Raji (cell line): ENCODE measurements around the gene ZFX.

Source experiments
- POLR2A ChIP-seq: IDR thresholded peaks from 2 replicates; pipeline ENCODE4 v1.6.1; 2011; ENCODE audit warnings: low read depth, low read length, control low read depth; ENCODE audit not compliant: insufficient read depth

ZFX gene

GRCh38 chrX:24242649-24243175, 93.2 kb downstream of the ZFX start:
- 0 out of 2 replicates have a peak, but pooled peaks have one; percentile 30 for TF ChIP-seq POLR2A

GRCh38 chrX:24243188-24243587, 93.7 kb downstream of the ZFX start:
- 0 out of 2 replicates have a peak, but pooled peaks have one; percentile 1 for TF ChIP-seq POLR2A

GRCh38 chrX:24243692-24244091, 94.2 kb downstream of the ZFX start:
- no peak for TF ChIP-seq POLR2A

- TF ChIP-seq POLR2A, result no peak
These were observed 95.7 kb downstream of the ZFX start for GRCh38 chrX:24245202-24245601.

- TF ChIP-seq POLR2A, result no peak
These were observed 98.5 kb downstream of the ZFX start for GRCh38 chrX:24248042-24248441.

GRCh38 chrX:24253030-24253429, 103.5 kb downstream of the ZFX start:
- TF ChIP-seq POLR2A, result no peak

- TF ChIP-seq POLR2A, result no peak
These were observed 103.9 kb downstream of the ZFX start for GRCh38 chrX:24253469-24253868.

GRCh38 chrX:24257011-24257410, 107.5 kb downstream of the ZFX start:
- TF ChIP-seq POLR2A, result no peak

GRCh38 chrX:24259544-24260240, 110.2 kb downstream of the ZFX start:
- TF ChIP-seq POLR2A, result no peak

GRCh38 chrX:24260842-24261550, 111.5 kb downstream of the ZFX start:
- TF ChIP-seq POLR2A, result no peak

GRCh38 chrX:24262309-24262708, 112.8 kb downstream of the ZFX start:
- TF ChIP-seq POLR2A, result no peak

- TF ChIP-seq POLR2A, result no peak
These were observed 114.9 kb downstream of the ZFX start for GRCh38 chrX:24264383-24264782.
